ENCODE results near the gene PCDHA6. TPM values are rescaled to one million over a fixed set of nuclear protein-coding genes. Genes with fewer than 3 reads are reported as not detected.
"Not testable (repeated sequence)": the region's sequence is repeated elsewhere in the genome, so short reads cannot be mapped to it uniquely, and the experiment has no call there.

Gene PCDHA6
- total RNA-seq, 4 donors from 2014 or later: 0.64 to 3.0 (median 1.2) TPM; not detected in 1

DNA sequence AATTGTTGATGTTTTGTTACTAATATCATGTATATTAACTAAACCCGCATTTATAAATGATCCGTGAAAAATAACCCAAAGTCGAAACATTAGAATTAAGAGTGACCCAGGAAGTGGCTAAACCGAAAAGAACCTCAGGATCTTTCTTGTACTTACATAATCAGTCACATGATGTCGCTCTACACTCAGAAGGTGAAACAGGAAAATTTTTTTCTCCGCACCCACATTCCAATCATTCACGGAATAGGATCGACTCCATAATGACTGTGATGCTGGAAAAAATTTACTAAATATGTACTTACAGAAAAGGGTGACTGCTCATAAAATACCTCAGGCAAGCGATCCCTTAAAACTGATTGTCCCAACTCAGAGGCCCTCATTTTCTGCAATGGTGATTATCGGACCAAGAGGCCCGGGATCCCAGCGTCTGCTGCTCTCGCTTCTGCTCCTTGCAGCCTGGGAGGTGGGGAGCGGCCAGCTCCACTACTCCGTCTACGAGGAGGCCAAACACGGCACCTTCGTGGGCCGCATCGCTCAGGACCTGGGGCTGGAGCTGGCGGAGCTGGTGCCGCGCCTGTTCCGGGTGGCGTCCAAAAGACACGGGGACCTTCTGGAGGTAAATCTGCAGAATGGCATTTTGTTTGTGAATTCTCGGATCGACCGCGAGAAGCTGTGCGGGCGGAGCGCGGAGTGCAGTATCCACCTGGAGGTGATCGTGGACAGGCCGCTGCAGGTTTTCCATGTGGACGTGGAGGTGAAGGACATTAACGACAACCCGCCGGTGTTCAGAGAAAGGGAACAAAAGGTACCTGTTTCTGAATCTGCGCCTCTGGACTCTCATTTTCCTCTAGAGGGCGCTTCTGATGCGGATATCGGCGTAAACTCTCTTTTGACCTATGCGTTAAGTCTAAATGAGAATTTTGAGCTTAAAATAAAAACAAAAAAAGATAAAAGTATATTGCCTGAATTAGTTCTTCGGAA is 47.6 kb downstream of the PCDHA6 start, which contains the start of gene PCDHA12:
PCDHA12 (plus strand) TSS at position 224 of the 981 bp plus-strand sequence; CDS start at position 389, 165 bp downstream.
- TF ChIP-seq, protein P1, sequence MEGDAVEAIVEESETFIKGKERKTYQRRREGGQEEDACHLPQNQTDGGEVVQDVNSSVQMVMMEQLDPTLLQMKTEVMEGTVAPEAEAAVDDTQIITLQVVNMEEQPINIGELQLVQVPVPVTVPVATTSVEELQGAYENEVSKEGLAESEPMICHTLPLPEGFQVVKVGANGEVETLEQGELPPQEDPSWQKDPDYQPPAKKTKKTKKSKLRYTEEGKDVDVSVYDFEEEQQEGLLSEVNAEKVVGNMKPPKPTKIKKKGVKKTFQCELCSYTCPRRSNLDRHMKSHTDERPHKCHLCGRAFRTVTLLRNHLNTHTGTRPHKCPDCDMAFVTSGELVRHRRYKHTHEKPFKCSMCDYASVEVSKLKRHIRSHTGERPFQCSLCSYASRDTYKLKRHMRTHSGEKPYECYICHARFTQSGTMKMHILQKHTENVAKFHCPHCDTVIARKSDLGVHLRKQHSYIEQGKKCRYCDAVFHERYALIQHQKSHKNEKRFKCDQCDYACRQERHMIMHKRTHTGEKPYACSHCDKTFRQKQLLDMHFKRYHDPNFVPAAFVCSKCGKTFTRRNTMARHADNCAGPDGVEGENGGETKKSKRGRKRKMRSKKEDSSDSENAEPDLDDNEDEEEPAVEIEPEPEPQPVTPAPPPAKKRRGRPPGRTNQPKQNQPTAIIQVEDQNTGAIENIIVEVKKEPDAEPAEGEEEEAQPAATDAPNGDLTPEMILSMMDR (IDR thresholded peaks at IDR 0.05): no peak
- TF ChIP-seq EP300 (IDR thresholded peaks at IDR 0.05; ENCODE audit: low read depth): no peak
- TF ChIP-seq POLR2AphosphoS5 (IDR thresholded peaks at IDR 0.05): no peak
- TF ChIP-seq POLR2A (IDR thresholded peaks at IDR 0.05): no peak
- Histone ChIP-seq H3K27ac (no peak within 1 kb of the TSS), H3K27me3 (peaks cover 11% of the 10 kb centered on the region), H3K9me3 (peaks cover 0 to 45% of the 10 kb centered on the region in 2 donors), H3K36me3 (no peaks in the 10 kb centered on the region), H3K4me1 (no peaks in the 10 kb centered on the region), H3K4me3 (no peak within 1 kb of the TSS)
- 40 to 53% methylated on average over 19 to 47 of the region's 47 CpGs for WGBS, 2 donors (ENCODE audit: low coverage in 1 of 2)
- DNase-seq: no peak
- intact Hi-C loops (cut with DNase I; ENCODE audit: low total_unique reads): no loop called here
- in situ Hi-C loops (cut with MboI; ENCODE audit: low pct_ligation_motif_present in 1 of 4, low pct_unique_long_range_greater_than_20kb in 1 of 4, low sequenced_read_pairs in 3 of 4): no loop called here

DNA sequence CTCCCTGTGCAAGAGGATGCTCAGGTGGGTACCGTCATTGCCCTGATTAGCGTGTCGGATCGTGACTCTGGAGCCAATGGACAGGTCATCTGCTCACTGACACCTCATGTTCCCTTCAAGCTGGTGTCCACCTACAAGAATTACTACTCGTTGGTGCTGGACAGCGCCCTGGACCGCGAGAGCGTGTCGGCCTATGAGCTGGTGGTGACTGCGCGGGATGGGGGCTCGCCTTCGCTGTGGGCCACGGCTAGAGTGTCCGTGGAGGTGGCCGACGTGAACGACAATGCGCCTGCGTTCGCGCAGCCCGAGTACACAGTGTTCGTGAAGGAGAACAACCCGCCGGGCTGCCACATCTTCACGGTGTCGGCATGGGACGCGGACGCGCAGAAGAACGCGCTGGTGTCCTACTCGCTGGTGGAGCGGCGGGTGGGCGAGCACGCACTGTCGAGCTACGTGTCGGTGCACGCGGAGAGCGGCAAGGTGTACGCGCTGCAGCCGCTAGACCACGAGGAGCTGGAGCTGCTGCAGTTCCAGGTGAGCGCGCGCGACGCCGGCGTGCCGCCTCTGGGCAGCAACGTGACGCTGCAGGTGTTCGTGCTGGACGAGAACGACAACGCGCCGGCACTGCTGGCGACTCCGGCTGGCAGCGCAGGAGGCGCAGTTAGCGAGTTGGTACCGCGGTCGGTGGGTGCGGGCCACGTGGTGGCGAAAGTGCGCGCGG is 48.9 kb downstream of the PCDHA6 start:
- H3K4me1 ChIP-seq; H3K4me3 ChIP-seq; H3K36me3 ChIP-seq; intact Hi-C loops (cut with DNase I; ENCODE audit: low total_unique reads); DNase-seq; in situ Hi-C loops (cut with MboI; ENCODE audit: low pct_ligation_motif_present in 1 of 4, low pct_unique_long_range_greater_than_20kb in 1 of 4, low sequenced_read_pairs in 3 of 4); H3K27ac ChIP-seq: not testable (repeated sequence)
- H3K27me3 ChIP-seq: peaks cover 11% of the 10 kb centered on the region
- 80 to 84% methylated on average over 1 to 80 of the region's 80 CpGs for WGBS, 2 donors (ENCODE audit: low coverage in 1 of 2)
- H3K9me3 ChIP-seq: peaks cover 0 to 41% of the 10 kb centered on the region in 2 donors

DNA sequence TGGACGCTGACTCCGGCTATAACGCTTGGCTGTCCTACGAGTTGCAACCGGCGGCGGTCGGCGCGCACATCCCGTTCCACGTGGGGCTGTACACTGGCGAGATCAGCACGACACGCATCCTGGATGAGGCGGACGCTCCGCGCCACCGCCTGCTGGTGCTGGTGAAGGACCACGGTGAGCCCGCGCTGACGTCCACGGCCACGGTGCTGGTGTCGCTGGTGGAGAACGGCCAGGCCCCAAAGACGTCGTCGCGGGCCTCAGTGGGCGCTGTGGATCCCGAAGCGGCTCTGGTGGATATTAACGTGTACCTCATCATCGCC is 49.5 kb downstream of the PCDHA6 start:
- TF ChIP-seq, protein P1 (IDR thresholded peaks at IDR 0.05): no peak
- TF ChIP-seq EP300 (IDR thresholded peaks at IDR 0.05; ENCODE audit: low read depth) (no peak), POLR2A (IDR thresholded peaks at IDR 0.05) (no peak), POLR2AphosphoS5 (IDR thresholded peaks at IDR 0.05) (no peak)
- WGBS, 2 donors (ENCODE audit: low coverage in 1 of 2): 81% methylated on average over 37 of the region's 37 CpGs; no CpG with 5 or more reads in 1 of the 2 donors
- Histone ChIP-seq H3K36me3 (no peaks in the 10 kb centered on the region), H3K4me3 (no peak overlapping the region), H3K27me3 (peaks cover 11% of the 10 kb centered on the region), H3K9me3 (peaks cover 0 to 37% of the 10 kb centered on the region in 2 donors), H3K4me1 (no peaks in the 10 kb centered on the region), H3K27ac (no peak overlapping the region)
- intact Hi-C loops (cut with DNase I; ENCODE audit: low total_unique reads) (no loop called here), in situ Hi-C loops (cut with MboI; ENCODE audit: low pct_ligation_motif_present in 1 of 4, low pct_unique_long_range_greater_than_20kb in 1 of 4, low sequenced_read_pairs in 3 of 4) (no loop called here)
- no peak for DNase-seq

Other genes with a start within 250 kb of the PCDHA6 start
- gene CD14, start 194.8 kb upstream of the PCDHA6 start, total RNA-seq: 10 to 100 TPM in 3 of 4 donors, 1 to 10 TPM in 1; 3.6 to 92.4 (median 45.6) TPM
- 10 to 100 TPM in 3 of 4 donors, under 1 TPM in 1; 0.75 to 99.2 (median 40.2) TPM for gene TMCO6, start 188.5 kb upstream of the PCDHA6 start, total RNA-seq
- gene NDUFA2, start 180.3 kb upstream of the PCDHA6 start, total RNA-seq: 100 to 1,000 TPM in 2 of 4 donors, 10 to 100 TPM in 2; 70.8 to 586 (median 90.7) TPM
- 100 to 1,000 TPM in 2 of 4 donors, 10 to 100 TPM in 2; 70.8 to 147 (median 100) TPM for gene IK, start 180.1 kb upstream of the PCDHA6 start, total RNA-seq
- gene WDR55, start 163.1 kb upstream of the PCDHA6 start, total RNA-seq: 10 to 100 TPM; 33.3 to 76.6 (median 36.1) TPM
- gene DND1, start 154.4 kb upstream of the PCDHA6 start, total RNA-seq: 1 to 10 TPM in 3 of 4 donors, under 1 TPM in 1; 0.40 to 4.9 (median 2.3) TPM
- gene HARS1, start 136.6 kb upstream of the PCDHA6 start, total RNA-seq: 10 to 100 TPM; 39.6 to 51.6 (median 43.9) TPM
- gene HARS2, start 136.5 kb upstream of the PCDHA6 start, total RNA-seq: 10 to 100 TPM; 30.3 to 60.6 (median 41.4) TPM
- gene ZMAT2, start 127.5 kb upstream of the PCDHA6 start, total RNA-seq: 10 to 100 TPM in 3 of 4 donors, 1 to 10 TPM in 1; 6.7 to 41.3 (median 23.1) TPM
- under 1 TPM in 1 of 4 donors, not detected in 3; 0.14 TPM for gene PCDHA1, start 41.8 kb upstream of the PCDHA6 start, total RNA-seq
- under 1 TPM in 2 of 4 donors, not detected in 2; 0.14 to 0.32 TPM for gene PCDHA2, start 33.1 kb upstream of the PCDHA6 start, total RNA-seq
- 1 to 10 TPM in 1 of 4 donors, under 1 TPM in 2, not detected in 1; 0.32 to 8.8 (median 0.41) TPM for gene PCDHA3, start 26.9 kb upstream of the PCDHA6 start, total RNA-seq
- 1 to 10 TPM in 3 of 4 donors, under 1 TPM in 1; 0.79 to 7.9 (median 2.4) TPM for gene PCDHA4, start 20.9 kb upstream of the PCDHA6 start, total RNA-seq
- gene PCDHA5, start 6.3 kb upstream of the PCDHA6 start, total RNA-seq: under 1 TPM in 2 of 4 donors, not detected in 2; 0.79 to 0.96 TPM
- gene PCDHA7, start 6.3 kb downstream of the PCDHA6 start, total RNA-seq: 1 to 10 TPM in 2 of 4 donors, under 1 TPM in 1, not detected in 1; 0.37 to 1.4 (median 1.1) TPM
- 1 to 10 TPM in 1 of 4 donors, under 1 TPM in 1, not detected in 2; 0.79 to 1.2 TPM for gene PCDHA8, start 13.2 kb downstream of the PCDHA6 start, total RNA-seq
- gene PCDHA9, start 20.4 kb downstream of the PCDHA6 start, total RNA-seq: under 1 TPM; 0.37 to 1.00 (median 0.58) TPM
- under 1 TPM in 2 of 4 donors, not detected in 2; 0.68 to 0.79 TPM for gene PCDHA10, start 27.9 kb downstream of the PCDHA6 start, total RNA-seq
- gene PCDHA11, start 41.0 kb downstream of the PCDHA6 start, total RNA-seq: 1 to 10 TPM in 1 of 4 donors, under 1 TPM in 1, not detected in 2; 0.48 to 1.2 TPM
- gene PCDHA12, start 47.3 kb downstream of the PCDHA6 start, total RNA-seq: under 1 TPM in 3 of 4 donors, not detected in 1; 0.55 to 0.80 (median 0.64) TPM
- gene PCDHA13, start 54.2 kb downstream of the PCDHA6 start, total RNA-seq: under 1 TPM in 2 of 4 donors, not detected in 2; 0.32 to 0.55 TPM
- gene PCDHAC1, start 98.3 kb downstream of the PCDHA6 start, total RNA-seq: under 1 TPM in 3 of 4 donors, not detected in 1; 0.37 to 0.82 (median 0.48) TPM
- under 1 TPM in 2 of 4 donors, not detected in 2; 0.41 to 0.48 TPM for gene PCDHAC2, start 138.5 kb downstream of the PCDHA6 start, total RNA-seq
- not detected for gene PCDHB1, start 223.4 kb downstream of the PCDHA6 start, total RNA-seq